ENCODE data around the gene DMRT1.

DMRT1 gene

DNA sequence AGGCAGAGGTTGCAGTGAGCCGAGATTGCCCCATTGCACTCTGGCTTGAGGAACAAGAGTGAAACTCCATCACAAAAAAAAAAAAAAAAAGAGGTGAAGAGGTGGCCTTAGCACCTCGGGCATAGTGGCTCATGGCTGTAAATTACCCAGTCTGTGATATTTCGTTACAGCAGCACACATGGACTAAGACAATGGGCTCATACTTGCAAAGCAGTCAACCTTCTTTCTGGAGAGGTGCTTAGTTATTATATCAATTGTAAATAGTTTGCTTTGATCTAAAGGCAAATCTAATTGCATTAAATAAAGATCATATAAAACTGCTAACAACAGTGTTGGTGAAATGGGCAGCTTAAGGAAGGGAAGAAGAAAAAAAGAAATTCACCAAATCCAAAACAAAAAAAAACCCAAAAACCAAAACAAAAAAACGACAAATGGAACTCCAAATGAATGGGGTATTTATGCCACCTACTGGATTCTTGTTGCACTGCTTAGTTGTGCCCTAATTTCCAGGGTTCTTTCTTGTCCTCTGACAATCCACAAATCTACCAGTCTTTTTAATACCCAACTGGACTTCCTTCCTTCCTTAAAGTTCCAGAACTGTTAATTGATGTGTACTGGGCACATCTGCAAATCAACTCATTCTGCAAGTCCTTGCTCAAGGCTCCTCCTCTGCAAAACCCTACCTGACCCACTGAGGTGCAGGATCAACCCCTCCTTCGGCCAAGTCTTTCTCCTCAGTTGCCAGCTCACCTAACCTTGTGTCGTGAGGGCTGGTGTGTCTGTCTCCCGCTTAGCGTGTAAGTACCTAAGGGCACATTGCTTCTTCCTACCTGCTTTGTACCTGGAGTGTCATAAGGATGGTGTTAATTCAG is 35.0 kb upstream of the DMRT1 start:
- Histone ChIP-seq H3K4me1 (ENCODE audit: control insufficient read depth, insufficient read depth, low read depth, low read length) (no peaks in the 10 kb centered on the region), H3K23ac (ENCODE audit: low read length in 2 of 2) (no peak overlapping the region), H4K8ac (ENCODE audit: low read length) (no peak overlapping the region), H3K4me3 (ENCODE audit: insufficient read depth in 1 of 2, low read depth in 1 of 2, low read length in 2 of 2) (no peak overlapping the region), H2AK5ac (ENCODE audit: low read length, severe bottlenecking) (no peak overlapping the region), H3K27ac (ENCODE audit: low read length, poor library complexity, severe bottlenecking) (no peak overlapping the region), H2BK12ac (ENCODE audit: low read length in 2 of 2) (no peak overlapping the region), H3K79me1 (replicated peaks; ENCODE audit: low read length, poor library complexity, severe bottlenecking) (no peaks in the 10 kb centered on the region), H3K4me2 (ENCODE audit: low read length, poor library complexity, severe bottlenecking) (no peak overlapping the region), H3K9me3 (ENCODE audit: control insufficient read depth, low read length) (no peaks in the 10 kb centered on the region), H3K4ac (ENCODE audit: low read depth in 1 of 2, low read length in 2 of 2) (no peak overlapping the region), H3K36me3 (ENCODE audit: control insufficient read depth in 1 of 2, insufficient read depth in 2 of 2, low read depth in 1 of 2, low read length in 2 of 2) (no peaks in the 10 kb centered on the region), H3K9ac (ENCODE audit: low read length) (no peak overlapping the region), H3K18ac (ENCODE audit: low read depth in 1 of 2, low read length in 2 of 2) (no peak overlapping the region), H2AFZ (ENCODE audit: low read depth, low read length) (no peak overlapping the region), H2BK5ac (ENCODE audit: low read depth, low read length, poor library complexity, severe bottlenecking) (no peak overlapping the region), H2BK15ac (ENCODE audit: low read depth, poor library complexity, severe bottlenecking) (no peak overlapping the region), H3K27me3 (ENCODE audit: control insufficient read depth in 1 of 2, insufficient read depth in 1 of 2, low read length in 2 of 2) (peaks cover 4 to 10% of the 10 kb centered on the region in 2 experiments), H2BK120ac (ENCODE audit: low read depth, low read length) (no peak overlapping the region), H4K91ac (ENCODE audit: low read length) (no peak overlapping the region), H3K14ac (ENCODE audit: low read length in 2 of 2) (no peak overlapping the region)
- DNase-seq: peak; percentile 43
- 43% methylated on average over 5 of the region's 8 CpGs for WGBS

GRCh38 chr9:811106-811531 is 30.4 kb upstream of the DMRT1 start:
- Histone ChIP-seq H4K91ac (ENCODE audit: low read length) (no peak overlapping the region), H3K27ac (ENCODE audit: low read length, poor library complexity, severe bottlenecking) (no peak overlapping the region), H4K8ac (ENCODE audit: low read length) (no peak overlapping the region), H2BK120ac (ENCODE audit: low read depth, low read length) (no peak overlapping the region), H3K4me2 (ENCODE audit: low read length, poor library complexity, severe bottlenecking) (no peak overlapping the region), H3K4ac (ENCODE audit: low read depth in 1 of 2, low read length in 2 of 2) (no peak overlapping the region), H3K23ac (ENCODE audit: low read length in 2 of 2) (no peak overlapping the region), H2BK12ac (ENCODE audit: low read length in 2 of 2) (no peak overlapping the region), H2BK5ac (ENCODE audit: low read depth, low read length, poor library complexity, severe bottlenecking) (no peak overlapping the region), H3K27me3 (ENCODE audit: control insufficient read depth in 1 of 2, insufficient read depth in 1 of 2, low read length in 2 of 2) (peaks cover 4 to 10% of the 10 kb centered on the region in 2 experiments), H3K14ac (ENCODE audit: low read length in 2 of 2) (no peak overlapping the region), H3K4me1 (ENCODE audit: control insufficient read depth, insufficient read depth, low read depth, low read length) (no peaks in the 10 kb centered on the region), H2BK15ac (ENCODE audit: low read depth, poor library complexity, severe bottlenecking) (no peak overlapping the region), H2AK5ac (ENCODE audit: low read length, severe bottlenecking) (no peak overlapping the region), H2AFZ (ENCODE audit: low read depth, low read length) (no peak overlapping the region), H3K4me3 (ENCODE audit: insufficient read depth in 1 of 2, low read depth in 1 of 2, low read length in 2 of 2) (no peak overlapping the region), H3K9me3 (ENCODE audit: control insufficient read depth, low read length) (no peaks in the 10 kb centered on the region), H3K79me1 (replicated peaks; ENCODE audit: low read length, poor library complexity, severe bottlenecking) (no peaks in the 10 kb centered on the region), H3K9ac (ENCODE audit: low read length) (no peak overlapping the region), H3K36me3 (ENCODE audit: control insufficient read depth in 1 of 2, insufficient read depth in 2 of 2, low read depth in 1 of 2, low read length in 2 of 2) (no peaks in the 10 kb centered on the region), H3K18ac (ENCODE audit: low read depth in 1 of 2, low read length in 2 of 2) (no peak overlapping the region)
- DNase-seq: no peak
- 83% methylated on average over 5 of the region's 6 CpGs for WGBS

- no peak overlapping the region for H3K4me2 ChIP-seq (ENCODE audit: low read length, poor library complexity, severe bottlenecking)
- H3K14ac ChIP-seq (ENCODE audit: low read length in 2 of 2): no peak overlapping the region
- no peak overlapping the region for H3K23ac ChIP-seq (ENCODE audit: low read length in 2 of 2)
- no peak overlapping the region for H3K9ac ChIP-seq (ENCODE audit: low read length)
- H2BK15ac ChIP-seq (ENCODE audit: low read depth, poor library complexity, severe bottlenecking): no peak overlapping the region
- H3K79me1 ChIP-seq (replicated peaks; ENCODE audit: low read length, poor library complexity, severe bottlenecking): no peaks in the 10 kb centered on the region
- H2BK5ac ChIP-seq (ENCODE audit: low read depth, low read length, poor library complexity, severe bottlenecking): no peak overlapping the region
- H3K9me3 ChIP-seq (ENCODE audit: control insufficient read depth, low read length): no peaks in the 10 kb centered on the region
- no peak overlapping the region for H3K4me3 ChIP-seq (ENCODE audit: insufficient read depth in 1 of 2, low read depth in 1 of 2, low read length in 2 of 2)
- H3K27me3 ChIP-seq (ENCODE audit: control insufficient read depth in 1 of 2, insufficient read depth in 1 of 2, low read length in 2 of 2): no peaks in the 10 kb centered on the region
- H4K8ac ChIP-seq (ENCODE audit: low read length): no peak overlapping the region
- 73% methylated on average over 2 of the region's 3 CpGs for WGBS
- DNase-seq: no peak
- H2AFZ ChIP-seq (ENCODE audit: low read depth, low read length): no peak overlapping the region
- no peaks in the 10 kb centered on the region for H3K36me3 ChIP-seq (ENCODE audit: control insufficient read depth in 1 of 2, insufficient read depth in 2 of 2, low read depth in 1 of 2, low read length in 2 of 2)
- H2BK120ac ChIP-seq (ENCODE audit: low read depth, low read length): no peak overlapping the region
- H3K4me1 ChIP-seq (ENCODE audit: control insufficient read depth, insufficient read depth, low read depth, low read length): no peaks in the 10 kb centered on the region
- no peak overlapping the region for H3K18ac ChIP-seq (ENCODE audit: low read depth in 1 of 2, low read length in 2 of 2)
- no peak overlapping the region for H2AK5ac ChIP-seq (ENCODE audit: low read length, severe bottlenecking)
- no peak overlapping the region for H3K27ac ChIP-seq (ENCODE audit: low read length, poor library complexity, severe bottlenecking)
- H4K91ac ChIP-seq (ENCODE audit: low read length): no peak overlapping the region
- no peak overlapping the region for H2BK12ac ChIP-seq (ENCODE audit: low read length in 2 of 2)
- H3K4ac ChIP-seq (ENCODE audit: low read depth in 1 of 2, low read length in 2 of 2): no peak overlapping the region
These were observed 22.5 kb upstream of the DMRT1 start for GRCh38 chr9:818958-819357.

- H2AFZ ChIP-seq (ENCODE audit: low read depth, low read length): no peak overlapping the region
- H3K27ac ChIP-seq (ENCODE audit: low read length, poor library complexity, severe bottlenecking): no peak overlapping the region
- H3K4ac ChIP-seq (ENCODE audit: low read depth in 1 of 2, low read length in 2 of 2): no peak overlapping the region
- H3K18ac ChIP-seq (ENCODE audit: low read depth in 1 of 2, low read length in 2 of 2): no peak overlapping the region
- no peak overlapping the region for H2BK12ac ChIP-seq (ENCODE audit: low read length in 2 of 2)
- H2BK120ac ChIP-seq (ENCODE audit: low read depth, low read length): no peak overlapping the region
- H3K23ac ChIP-seq (ENCODE audit: low read length in 2 of 2): no peak overlapping the region
- H4K8ac ChIP-seq (ENCODE audit: low read length): no peak overlapping the region
- no peak overlapping the region for H2AK5ac ChIP-seq (ENCODE audit: low read length, severe bottlenecking)
- 73% methylated on average over 24 of the region's 26 CpGs for WGBS
- H3K9me3 ChIP-seq (ENCODE audit: control insufficient read depth, low read length): no peaks in the 10 kb centered on the region
- no peak overlapping the region for H2BK15ac ChIP-seq (ENCODE audit: low read depth, poor library complexity, severe bottlenecking)
- no peaks in the 10 kb centered on the region for H3K27me3 ChIP-seq (ENCODE audit: control insufficient read depth in 1 of 2, insufficient read depth in 1 of 2, low read length in 2 of 2)
- H3K9ac ChIP-seq (ENCODE audit: low read length): no peak overlapping the region
- no peaks in the 10 kb centered on the region for H3K36me3 ChIP-seq (ENCODE audit: control insufficient read depth in 1 of 2, insufficient read depth in 2 of 2, low read depth in 1 of 2, low read length in 2 of 2)
- no peak overlapping the region for H3K4me2 ChIP-seq (ENCODE audit: low read length, poor library complexity, severe bottlenecking)
- no peaks in the 10 kb centered on the region for H3K4me1 ChIP-seq (ENCODE audit: control insufficient read depth, insufficient read depth, low read depth, low read length)
- no peak overlapping the region for H2BK5ac ChIP-seq (ENCODE audit: low read depth, low read length, poor library complexity, severe bottlenecking)
- H4K91ac ChIP-seq (ENCODE audit: low read length): no peak overlapping the region
- no peak overlapping the region for H3K14ac ChIP-seq (ENCODE audit: low read length in 2 of 2)
- H3K79me1 ChIP-seq (replicated peaks; ENCODE audit: low read length, poor library complexity, severe bottlenecking): no peaks in the 10 kb centered on the region
- no peak overlapping the region for H3K4me3 ChIP-seq (ENCODE audit: insufficient read depth in 1 of 2, low read depth in 1 of 2, low read length in 2 of 2)
- DNase-seq: no peak
These were observed 14.8 kb upstream of the DMRT1 start for GRCh38 chr9:826500-827280.
